IgD-negative memory B cell (primary cell): Measurements from ENCODE around the gene NQO1. TPM values are rescaled to one million over a fixed set of nuclear protein-coding genes. Genes with fewer than 3 reads are reported as not detected.

Source experiments
- H3K27ac Mint-ChIP-seq, 3 donors: one replicate each; pipeline ENCODE4 v1.8.0; 2020 to 2022; ENCODE audit warnings: mild to moderate bottlenecking in 3 of 3, mixed read lengths in 3 of 3, moderate library complexity in 1 of 3
- H3K27me3 Mint-ChIP-seq: one replicate; pipeline ENCODE4 v1.8.0; 2021; ENCODE audit warnings: mixed read lengths
- H3K36me3 Mint-ChIP-seq: one replicate; pipeline ENCODE4 v1.8.0; 2020; ENCODE audit warnings: mild to moderate bottlenecking, mixed read lengths
- H3K4me1 Mint-ChIP-seq, 3 donors: one replicate each; pipeline ENCODE4 v1.8.0; 2020 to 2022; ENCODE audit warnings: mixed read lengths in 3 of 3, mild to moderate bottlenecking in 1 of 3
- H3K4me3 Mint-ChIP-seq, 4 donors: one replicate each; pipeline ENCODE4 v1.8.0; 2020 to 2022; ENCODE audit warnings: mild to moderate bottlenecking in 4 of 4, mixed read lengths in 4 of 4, moderate library complexity in 3 of 4
- H3K9me3 Mint-ChIP-seq, 3 donors: one replicate each; pipeline ENCODE4 v1.8.0; 2020 to 2021; ENCODE audit warnings: mixed read lengths in 3 of 3, mild to moderate bottlenecking in 1 of 3
- polyA plus RNA-seq: library from polyadenylated mRNA; unstranded; fragments of 300-500 nt; fragmentation: Illumina TruSeq; gene quantifications from one replicate; pipeline ENCODE4 v1.2.3, GENCODE V29; 2021

NQO1 gene
- polyA plus RNA-seq, 1 donor from 2014 or later = 5.4 TPM

GRCh38 chr16:69662901-69663300 is 63.5 kb downstream of the NQO1 start:
- Mint-ChIP-seq H3K36me3 (peaks cover 9% of the 10 kb centered on the region), H3K9me3 (no peaks in the 10 kb centered on the region), H3K27ac (no peak overlapping the region), H3K27me3 (no peaks in the 10 kb centered on the region), H3K4me3 (no peak overlapping the region), H3K4me1 (peaks cover 0 to 2% (median 2%) of the 10 kb centered on the region in 3 donors)

- Mint-ChIP-seq H3K27ac (no peak overlapping the region), H3K9me3 (no peaks in the 10 kb centered on the region), H3K4me1 (peaks cover 0 to 2% (median 2%) of the 10 kb centered on the region in 3 donors), H3K4me3 (no peak overlapping the region), H3K27me3 (no peaks in the 10 kb centered on the region), H3K36me3 (peaks cover 9% of the 10 kb centered on the region)
These were observed 66.2 kb downstream of the NQO1 start for GRCh38 chr16:69660166-69660565.

Other genes with a start within 250 kb of the NQO1 start
- 9.5 TPM for gene NFAT5, start 160.6 kb downstream of the NQO1 start, polyA plus RNA-seq
- 59.2 TPM for gene NOB1, start 28.4 kb upstream of the NQO1 start, polyA plus RNA-seq
- 61.5 TPM for gene WWP2, start 35.8 kb upstream of the NQO1 start, polyA plus RNA-seq
- gene CLEC18A, start 224.8 kb upstream of the NQO1 start, polyA plus RNA-seq = not detected